Pancreas (tissue), 10 donors: ENCODE results near the gene TUBB6. TPM values are rescaled to one million over a fixed set of nuclear protein-coding genes. Genes with fewer than 3 reads are reported as not detected.

Experiments
- ATAC-seq, 4 donors: fragments of 200-7000 bp; cut with Tn5 transposase; one replicate each; pipeline versions ENCODE4 v1.8.0 to v1.9.1; 2020; ENCODE audit warnings: mild to moderate bottlenecking in 4 of 4, moderate library complexity in 4 of 4
- DNase-seq, 6 donors: peaks; one replicate each; pipeline ENCODE4 v3.0.0-alpha.2; 2020
- FAIRE-seq: peaks from 2 replicates; lab custom pipeline; 2012; peaks lifted over from hg19 to GRCh38; lab: Jason Lieb, UNC
- H3K27ac ChIP-seq, 4 donors: fragments of 200-600 bp; sonication (generic); 1 replicate in 3 of 4; 2 replicates in 1 of 4; pipeline versions ENCODE4 v1.5.0 to v1.8.0; 2020
- H3K27me3 ChIP-seq, 4 donors: fragments of 200-600 bp; one replicate each; pipeline ENCODE4 v1.8.0; 2021
- H3K36me3 ChIP-seq, 3 donors: fragments of 200-600 bp; sonication (generic) in 1 of 3; one replicate each; pipeline versions ENCODE4 v1.5.0 to v1.8.0; 2020 to 2021
- H3K4me1 ChIP-seq, 3 donors: fragments of 200-600 bp; one replicate each; pipeline ENCODE4 v1.8.0; 2021
- H3K4me3 ChIP-seq, 4 donors: fragments of 200-600 bp; sonication (generic) in 2 of 4; one replicate each; pipeline versions ENCODE4 v1.5.0 to v1.8.0; 2020 to 2021
- H3K9me3 ChIP-seq, 4 donors: fragments of 200-600 bp; one replicate each; pipeline ENCODE4 v1.8.0; 2021
- WGBS, 2 donors: extraction: QIAGEN DNeasy Blood & Tissue Kit; methylation state at CpG; one replicate each; pipeline ENCODE4 v1.1.7; 2013; 5-methylcytosine and 5-hydroxymethylcytosine counted together
- intact Hi-C, 3 donors: fragments of 100-400 bp; cut with DNase I; formaldehyde crosslinking; loops; one replicate each; pipeline versions ENCODE4 v1.11.1 to v1.14.2; 2022
- polyA plus RNA-seq, 2 donors: library from polyadenylated mRNA; stranded (reverse); fragments of 200-250 nt; gene quantifications; one replicate each; pipeline ENCODE4 v1.2.3, GENCODE V29; 2013
- total RNA-seq, 6 donors: library from RNA; stranded (reverse); fragmentation: NEBNext Ultra II Directional in 4 of 6; extraction: Animal tissue kit (Norgen Biotek cat#: 25700) in 4 of 6; gene quantifications; one replicate each; pipeline versions ENCODE4 v1.2.1 to v1.2.4, GENCODE V29; 2021 to 2023
- TF ChIP-seq, protein P1 (sequence below), 4 donors: fragments of 200-600 bp; sonication (generic) in 3 of 4; IDR thresholded peaks; one replicate each; pipeline versions ENCODE4 v1.5.0 to v1.8.0; 2021; ENCODE audit warnings: antibody characterized with exemption in 4 of 4
- donor health status: healthy with polysubstance abuse.
- donor health status: DM: no; HTN: no; CAD: no; lungs with moderate emphysema.
- donor health status: DM: no; HTN: no; CAD: no.
- donor health status: control.
- donor health status: control.
- donor health status: Bipolar disorder and iron deficiency.
- donor health status: DM: yes; HTN: yes; CAD: no.
- donor health status: DM: no; HTN: no; CAD: no.
- donor health status: DM: no; HTN: no; CAD: no.
- donor health status: DM: yes; HTN: yes; CAD: no.

Gene TUBB6
- total and polyA plus RNA-seq, 8 donors: 18.0 to 35.0 (median 26.2) TPM

DNA sequence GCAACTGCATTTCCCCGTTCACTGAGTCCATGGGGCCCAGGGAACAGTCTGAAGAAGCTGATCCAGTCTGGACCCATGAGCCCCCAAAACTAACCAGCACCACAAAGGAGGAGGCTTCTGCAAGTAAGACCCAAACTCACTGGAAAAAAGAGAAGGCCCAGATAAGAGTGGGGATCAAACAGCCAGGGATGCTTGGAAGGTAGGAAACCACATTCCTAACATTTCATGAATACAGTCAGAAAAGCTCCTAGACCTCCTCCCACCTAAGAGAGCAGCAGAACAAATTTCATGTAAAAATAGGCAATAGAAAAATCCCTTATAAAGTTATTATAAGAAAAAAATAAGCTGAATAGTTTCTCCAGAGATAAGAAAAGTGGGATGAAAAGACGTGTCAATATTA is 30.3 kb downstream of the TUBB6 start:
- DNase-seq: no peak
- Histone ChIP-seq H3K27ac (no peak overlapping the region), H3K4me1 (no peaks in the 10 kb centered on the region), H3K9me3 (no peaks in the 10 kb centered on the region), H3K27me3 (no peaks in the 10 kb centered on the region), H3K36me3 (peaks cover 0 to 29% (median 0%) of the 10 kb centered on the region in 3 donors), H3K4me3 (no peak overlapping the region)
- TF ChIP-seq, protein P1, sequence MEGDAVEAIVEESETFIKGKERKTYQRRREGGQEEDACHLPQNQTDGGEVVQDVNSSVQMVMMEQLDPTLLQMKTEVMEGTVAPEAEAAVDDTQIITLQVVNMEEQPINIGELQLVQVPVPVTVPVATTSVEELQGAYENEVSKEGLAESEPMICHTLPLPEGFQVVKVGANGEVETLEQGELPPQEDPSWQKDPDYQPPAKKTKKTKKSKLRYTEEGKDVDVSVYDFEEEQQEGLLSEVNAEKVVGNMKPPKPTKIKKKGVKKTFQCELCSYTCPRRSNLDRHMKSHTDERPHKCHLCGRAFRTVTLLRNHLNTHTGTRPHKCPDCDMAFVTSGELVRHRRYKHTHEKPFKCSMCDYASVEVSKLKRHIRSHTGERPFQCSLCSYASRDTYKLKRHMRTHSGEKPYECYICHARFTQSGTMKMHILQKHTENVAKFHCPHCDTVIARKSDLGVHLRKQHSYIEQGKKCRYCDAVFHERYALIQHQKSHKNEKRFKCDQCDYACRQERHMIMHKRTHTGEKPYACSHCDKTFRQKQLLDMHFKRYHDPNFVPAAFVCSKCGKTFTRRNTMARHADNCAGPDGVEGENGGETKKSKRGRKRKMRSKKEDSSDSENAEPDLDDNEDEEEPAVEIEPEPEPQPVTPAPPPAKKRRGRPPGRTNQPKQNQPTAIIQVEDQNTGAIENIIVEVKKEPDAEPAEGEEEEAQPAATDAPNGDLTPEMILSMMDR (IDR thresholded peaks at IDR 0.05): no peak
- no peak for FAIRE-seq
- ATAC-seq: no peak
- 88 to 92% methylated on average over 2 of the region's 2 CpGs for WGBS, 2 donors
- intact Hi-C loops: no loop called here

DNA sequence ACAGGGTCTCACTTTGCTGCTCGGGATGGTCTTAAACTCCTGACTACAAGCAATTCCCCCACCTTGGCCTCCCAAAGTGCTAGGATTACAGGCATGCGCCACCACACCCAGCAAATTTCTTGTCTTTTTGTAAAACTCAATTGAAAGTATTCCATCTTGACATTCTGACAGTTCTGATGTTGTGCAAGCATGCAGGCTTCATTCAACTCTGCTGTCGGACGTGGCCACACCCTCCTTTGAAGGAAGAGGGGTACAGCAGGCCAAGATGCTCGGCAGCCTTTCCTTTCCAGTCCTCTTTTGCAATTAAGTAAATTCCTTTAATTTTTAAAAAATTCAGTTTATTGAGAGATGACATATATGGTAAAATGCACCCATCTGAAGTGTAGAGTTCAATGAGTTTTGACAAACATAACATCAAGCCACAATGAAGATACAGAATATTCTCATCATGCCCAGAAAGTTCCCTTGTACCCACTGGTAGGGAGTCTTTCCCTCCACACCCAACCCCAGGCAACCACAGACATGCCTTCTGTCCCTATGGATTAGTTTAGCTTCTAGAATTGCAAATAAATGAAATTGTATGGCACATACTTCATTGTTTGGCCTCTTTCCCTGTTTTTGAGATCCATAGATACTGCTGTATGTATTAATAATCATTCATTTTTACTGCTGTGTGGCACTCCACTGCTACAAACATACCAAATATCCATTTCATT is 33.1 kb downstream of the TUBB6 start:
- TF ChIP-seq, protein P1 (IDR thresholded peaks at IDR 0.05): no peak
- DNase-seq (peak in 1 of 6 donors; percentile 9), ATAC-seq (no peak), FAIRE-seq (no peak)
- Histone ChIP-seq H3K36me3 (peaks cover 0 to 46% (median 13%) of the 10 kb centered on the region in 3 donors), H3K27ac (no peak overlapping the region), H3K9me3 (no peaks in the 10 kb centered on the region), H3K4me1 (no peaks in the 10 kb centered on the region), H3K4me3 (no peak overlapping the region), H3K27me3 (no peaks in the 10 kb centered on the region)
- intact Hi-C loops: no loop called here
- 94% methylated on average over 5 of the region's 5 CpGs for WGBS, 2 donors

DNA sequence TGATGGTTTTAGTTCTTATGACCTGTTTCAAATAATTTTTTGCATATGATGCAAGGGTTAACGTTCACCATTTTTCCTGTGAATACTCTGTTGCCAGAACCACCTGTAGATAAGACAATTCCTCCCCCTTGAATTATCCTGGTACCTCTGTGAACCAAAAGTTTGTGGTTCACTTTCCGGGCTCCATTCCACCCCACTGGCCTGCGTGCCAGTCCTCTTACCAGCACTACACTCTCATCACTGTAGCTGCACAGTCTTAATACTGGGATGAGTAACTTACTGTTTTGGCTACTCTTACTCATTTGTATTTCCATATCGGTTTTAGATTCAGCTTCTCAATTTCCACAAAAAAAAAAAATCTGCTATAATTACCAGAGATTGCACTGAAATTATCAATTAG is 34.6 kb downstream of the TUBB6 start:
- Histone ChIP-seq H3K27ac (no peak overlapping the region), H3K9me3 (no peaks in the 10 kb centered on the region), H3K4me1 (no peaks in the 10 kb centered on the region), H3K36me3 (peaks cover 0 to 56% (median 19%) of the 10 kb centered on the region in 3 donors), H3K27me3 (no peaks in the 10 kb centered on the region), H3K4me3 (no peak overlapping the region)
- TF ChIP-seq, protein P1 (IDR thresholded peaks at IDR 0.05): no peak
- no peak for FAIRE-seq
- DNase-seq: no peak
- ATAC-seq: no peak
- intact Hi-C loops: no loop called here
- whole genome bisulfite sequencing, 2 donors: 82 to 91% methylated on average over 4 of the region's 4 CpGs

DNA sequence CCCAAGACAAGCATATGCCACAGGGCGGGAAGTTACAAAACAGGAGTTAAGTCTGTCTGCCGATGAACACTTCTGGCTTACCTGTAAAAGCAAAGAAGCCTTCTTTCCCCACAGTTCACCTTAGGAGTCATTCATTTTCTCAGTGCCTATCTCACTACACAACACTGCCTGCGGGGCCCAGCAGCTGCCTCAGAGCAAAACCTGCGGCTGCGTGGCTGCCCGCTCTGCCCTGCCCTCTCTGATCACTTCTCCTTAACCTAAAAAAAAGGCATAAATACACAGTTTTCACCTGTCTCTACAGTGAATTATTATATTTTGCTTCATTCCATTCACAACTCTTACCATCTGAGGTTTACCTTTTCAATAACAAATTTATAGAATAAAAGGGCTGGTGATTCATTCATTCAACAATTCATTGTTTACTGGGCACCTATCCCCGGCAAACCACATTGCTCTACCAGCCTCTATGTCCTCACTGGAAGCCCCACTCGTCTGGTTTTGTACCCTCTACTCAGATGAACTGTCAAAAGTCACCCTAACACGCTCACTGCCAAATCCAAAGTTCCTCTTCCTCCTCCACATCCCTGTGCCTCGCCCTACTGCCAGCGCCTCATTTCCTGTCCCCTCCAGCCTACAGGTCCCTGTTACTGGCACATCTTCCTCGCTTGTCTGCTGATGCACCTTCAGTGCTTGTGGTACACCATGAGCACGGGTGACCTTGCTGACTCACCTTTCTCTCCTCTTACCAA is 37.6 kb downstream of the TUBB6 start:
- DNase-seq (peak in 1 of 6 donors; percentile 7), ATAC-seq (peak in 1 of 4 donors; percentile 11), FAIRE-seq (no peak)
- Histone ChIP-seq H3K4me1 (no peaks in the 10 kb centered on the region), H3K27me3 (no peaks in the 10 kb centered on the region), H3K36me3 (peaks cover 0 to 76% (median 38%) of the 10 kb centered on the region in 3 donors), H3K9me3 (no peaks in the 10 kb centered on the region), H3K27ac (no peak overlapping the region), H3K4me3 (no peak overlapping the region)
- TF ChIP-seq, protein P1 (IDR thresholded peaks at IDR 0.05): no peak
- intact Hi-C loops: no loop called here
- 90 to 91% methylated on average over 13 of the region's 13 CpGs for WGBS, 2 donors

DNA sequence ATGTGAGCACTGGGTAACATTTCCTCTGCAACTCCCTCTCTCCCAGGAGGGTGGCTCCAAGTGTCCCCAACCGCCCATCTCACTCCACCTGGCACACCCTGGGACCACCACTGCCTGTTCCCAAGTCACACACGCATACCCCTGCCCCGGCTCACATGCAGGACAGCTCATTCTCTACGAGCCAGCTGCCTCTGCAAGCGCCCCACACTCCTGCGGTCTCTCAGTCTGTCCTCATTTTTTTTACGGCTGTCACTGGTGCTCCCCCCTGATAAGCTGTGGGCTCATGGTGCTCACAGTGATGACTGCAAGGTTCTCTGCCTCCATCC is 38.2 kb downstream of the TUBB6 start:
- H3K27ac ChIP-seq: no peak overlapping the region
- TF ChIP-seq, protein P1 (IDR thresholded peaks at IDR 0.05): no peak
- ATAC-seq (no peak), FAIRE-seq (no peak), DNase-seq (peak in 1 of 6 donors; percentile 29)
- no peak overlapping the region for H3K4me3 ChIP-seq
- 93% methylated on average over 7 of the region's 7 CpGs for WGBS, 2 donors
- no peaks in the 10 kb centered on the region for H3K9me3 ChIP-seq
- H3K27me3 ChIP-seq: no peaks in the 10 kb centered on the region
- peaks cover 0 to 82% (median 40%) of the 10 kb centered on the region in 3 donors for H3K36me3 ChIP-seq
- no peaks in the 10 kb centered on the region for H3K4me1 ChIP-seq
- intact Hi-C loops: no loop called here
